Sigmoid colon (tissue), 7 donors: ENCODE results near the gene STAMBPL1. TPM values are rescaled to one million over a fixed set of nuclear protein-coding genes. Genes with fewer than 3 reads are reported as not detected.
A peak's percentile ranks its signal among the peaks of the same experiment; 100 is the strongest.

Source experiments
- DNase-seq: peaks from one replicate; pipeline ENCODE4 v3.0.0-alpha.2; 2019
- H3K27ac ChIP-seq, 4 donors: fragments of 200-600 bp; sonication (generic); one replicate each; pipeline ENCODE4 v1.5.1; 2016 to 2019; ENCODE audit warnings: mild to moderate bottlenecking in 1 of 4
- H3K27me3 ChIP-seq, 3 donors: fragments of 200-600 bp; sonication (generic); one replicate each; pipeline ENCODE4 v1.5.1; 2019; ENCODE audit warnings: mild to moderate bottlenecking in 1 of 3
- H3K36me3 ChIP-seq, 4 donors: fragments of 200-600 bp; sonication (generic); one replicate each; pipeline ENCODE4 v1.5.1; 2016 to 2019
- H3K4me1 ChIP-seq, 4 donors: fragments of 200-600 bp; sonication (generic); one replicate each; pipeline ENCODE4 v1.5.1; 2017 to 2019
- H3K4me3 ChIP-seq, 4 donors: fragments of 200-600 bp; sonication (generic); one replicate each; pipeline ENCODE4 v1.5.1; 2017 to 2019; ENCODE audit warnings: mild to moderate bottlenecking in 2 of 4, moderate library complexity in 1 of 4
- H3K9me3 ChIP-seq, 4 donors: fragments of 200-600 bp in 3 of 4; sonication (generic) in 3 of 4; one replicate each; pipeline versions ENCODE4 v1.5.1 to v1.6.1; 2013 to 2019
- EP300 ChIP-seq, 4 donors: sonication (generic); formaldehyde crosslinking; IDR thresholded peaks; one replicate each; pipeline ENCODE4 v1.6.1; 2017; ENCODE audit warnings: antibody characterized with exemption in 4 of 4
- POLR2A ChIP-seq, 2 donors: fragments of 450-650 bp; IDR thresholded peaks; one replicate each; pipeline ENCODE4 v1.6.1; 2016; ENCODE audit warnings: antibody characterized with exemption in 2 of 2, mild to moderate bottlenecking in 2 of 2, moderate library complexity in 2 of 2
- POLR2AphosphoS5 ChIP-seq, 4 donors: sonication (generic); formaldehyde crosslinking; IDR thresholded peaks; one replicate each; pipeline ENCODE4 v1.6.1; 2017; ENCODE audit warnings: antibody characterized with exemption in 4 of 4
- WGBS, 2 donors: extraction: QIAGEN DNeasy Blood & Tissue Kit; methylation state at CpG; one replicate each; pipeline ENCODE4 v1.1.7; 2013; 5-methylcytosine and 5-hydroxymethylcytosine counted together
- intact Hi-C: fragments of 100-400 bp; cut with DNase I; formaldehyde crosslinking; loops from one replicate; pipeline ENCODE4 v1.15.1; 2023
- polyA plus RNA-seq, 3 donors: library from polyadenylated mRNA; stranded (reverse); fragments of 200-250 nt; gene quantifications; one replicate each; pipeline ENCODE4 v1.2.3, GENCODE V29; 2013
- total RNA-seq, 4 donors: library from RNA; depleted of rRNA; stranded (reverse); fragments of >200 nt; gene quantifications; one replicate each; pipeline ENCODE4 v1.1.0, GENCODE V29; 2016
- TF ChIP-seq, protein P1 (sequence below), 4 experiments: fragments of 450-650 bp in 3 of 4; fragments of 200-600 bp in 1 of 4; IDR thresholded peaks; one replicate each; pipeline ENCODE4 v1.5.1; 2016 to 2019; ENCODE audit warnings: antibody characterized with exemption in 4 of 4, mild to moderate bottlenecking in 3 of 4, moderate library complexity in 2 of 4
- donor health status: healthy with polysubstance abuse.
- donor health status: Bipolar disorder and iron deficiency.
- donor health status: healthy.

The STAMBPL1 gene
- total and polyA plus RNA-seq, 7 donors, result 9.0 to 29.6 (median 11.0) TPM

DNA sequence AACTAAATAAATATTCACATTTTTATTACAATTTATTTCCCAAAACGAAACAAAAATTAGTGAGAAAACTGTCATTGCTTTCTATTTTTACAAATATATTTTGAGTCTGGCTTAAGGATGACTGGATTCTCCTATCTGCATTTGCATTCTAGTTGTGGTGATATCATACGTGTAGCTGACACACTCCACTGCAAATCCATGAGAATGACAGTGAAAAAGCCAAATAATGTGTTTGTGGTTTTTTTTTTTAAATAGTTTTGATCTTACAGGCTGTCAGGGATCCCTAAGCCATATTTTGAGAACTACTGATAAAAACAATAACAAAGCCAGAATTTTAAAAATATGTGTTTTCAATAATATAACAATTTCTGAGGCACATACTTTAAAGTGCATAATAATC is 5.8 kb upstream of the STAMBPL1 start:
- DNase-seq, result no peak
- Histone ChIP-seq H3K4me1 (peaks cover 0 to under 1% (median 0%) of the 10 kb centered on the region in 4 donors), H3K9me3 (no peaks in the 10 kb centered on the region), H3K36me3 (no peaks in the 10 kb centered on the region), H3K27me3 (no peaks in the 10 kb centered on the region), H3K27ac (no peak overlapping the region), H3K4me3 (no peak overlapping the region)
- intact Hi-C loops, result no loop called here
- TF ChIP-seq POLR2AphosphoS5 (IDR thresholded peaks at IDR 0.05), result no peak
- TF ChIP-seq, protein P1, sequence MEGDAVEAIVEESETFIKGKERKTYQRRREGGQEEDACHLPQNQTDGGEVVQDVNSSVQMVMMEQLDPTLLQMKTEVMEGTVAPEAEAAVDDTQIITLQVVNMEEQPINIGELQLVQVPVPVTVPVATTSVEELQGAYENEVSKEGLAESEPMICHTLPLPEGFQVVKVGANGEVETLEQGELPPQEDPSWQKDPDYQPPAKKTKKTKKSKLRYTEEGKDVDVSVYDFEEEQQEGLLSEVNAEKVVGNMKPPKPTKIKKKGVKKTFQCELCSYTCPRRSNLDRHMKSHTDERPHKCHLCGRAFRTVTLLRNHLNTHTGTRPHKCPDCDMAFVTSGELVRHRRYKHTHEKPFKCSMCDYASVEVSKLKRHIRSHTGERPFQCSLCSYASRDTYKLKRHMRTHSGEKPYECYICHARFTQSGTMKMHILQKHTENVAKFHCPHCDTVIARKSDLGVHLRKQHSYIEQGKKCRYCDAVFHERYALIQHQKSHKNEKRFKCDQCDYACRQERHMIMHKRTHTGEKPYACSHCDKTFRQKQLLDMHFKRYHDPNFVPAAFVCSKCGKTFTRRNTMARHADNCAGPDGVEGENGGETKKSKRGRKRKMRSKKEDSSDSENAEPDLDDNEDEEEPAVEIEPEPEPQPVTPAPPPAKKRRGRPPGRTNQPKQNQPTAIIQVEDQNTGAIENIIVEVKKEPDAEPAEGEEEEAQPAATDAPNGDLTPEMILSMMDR (IDR thresholded peaks at IDR 0.05), result no peak
- no peak for TF ChIP-seq EP300 (IDR thresholded peaks at IDR 0.05)
- TF ChIP-seq POLR2A (IDR thresholded peaks at IDR 0.05), result no peak
- 92 to 94% methylated on average over 2 of the region's 2 CpGs for WGBS, 2 donors

GRCh38 chr10:88875081-88875480 is 5.0 kb upstream of the STAMBPL1 start:
- H3K9me3 ChIP-seq, result no peaks in the 10 kb centered on the region
- TF ChIP-seq, protein P1 (IDR thresholded peaks at IDR 0.05), result no peak
- TF ChIP-seq POLR2A (IDR thresholded peaks at IDR 0.05) (no peak), EP300 (IDR thresholded peaks at IDR 0.05) (no peak), POLR2AphosphoS5 (IDR thresholded peaks at IDR 0.05) (no peak)
- peaks cover 0 to 9% (median 2%) of the 10 kb centered on the region in 4 donors for H3K4me1 ChIP-seq
- H3K36me3 ChIP-seq, result no peaks in the 10 kb centered on the region
- H3K27ac ChIP-seq, result no peak overlapping the region
- no peak overlapping the region for H3K4me3 ChIP-seq
- DNase-seq, result no peak
- H3K27me3 ChIP-seq, result no peaks in the 10 kb centered on the region
- intact Hi-C loops, result no loop called here

DNA sequence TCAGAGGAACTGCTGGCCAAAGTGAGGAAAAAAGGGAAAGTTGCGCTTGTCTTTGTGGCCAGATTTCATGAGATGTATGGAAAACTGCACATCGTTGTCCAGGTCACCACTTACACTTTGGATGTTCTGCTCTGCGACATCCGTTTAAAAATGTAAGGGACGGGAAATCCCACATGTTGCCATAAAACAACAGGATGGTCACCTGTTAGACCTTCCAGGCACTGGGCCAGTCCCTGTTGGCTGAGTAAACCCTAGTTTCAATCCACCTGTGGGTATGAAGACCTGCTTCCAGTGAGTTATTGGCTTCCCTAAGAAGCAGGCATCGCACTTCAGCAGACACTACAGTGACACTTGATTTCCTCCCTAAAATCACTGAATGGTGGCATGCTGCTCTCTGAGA is 2.7 kb upstream of the STAMBPL1 start:
- no peak overlapping the region for H3K27ac ChIP-seq
- intact Hi-C loops, result no loop called here

DNA sequence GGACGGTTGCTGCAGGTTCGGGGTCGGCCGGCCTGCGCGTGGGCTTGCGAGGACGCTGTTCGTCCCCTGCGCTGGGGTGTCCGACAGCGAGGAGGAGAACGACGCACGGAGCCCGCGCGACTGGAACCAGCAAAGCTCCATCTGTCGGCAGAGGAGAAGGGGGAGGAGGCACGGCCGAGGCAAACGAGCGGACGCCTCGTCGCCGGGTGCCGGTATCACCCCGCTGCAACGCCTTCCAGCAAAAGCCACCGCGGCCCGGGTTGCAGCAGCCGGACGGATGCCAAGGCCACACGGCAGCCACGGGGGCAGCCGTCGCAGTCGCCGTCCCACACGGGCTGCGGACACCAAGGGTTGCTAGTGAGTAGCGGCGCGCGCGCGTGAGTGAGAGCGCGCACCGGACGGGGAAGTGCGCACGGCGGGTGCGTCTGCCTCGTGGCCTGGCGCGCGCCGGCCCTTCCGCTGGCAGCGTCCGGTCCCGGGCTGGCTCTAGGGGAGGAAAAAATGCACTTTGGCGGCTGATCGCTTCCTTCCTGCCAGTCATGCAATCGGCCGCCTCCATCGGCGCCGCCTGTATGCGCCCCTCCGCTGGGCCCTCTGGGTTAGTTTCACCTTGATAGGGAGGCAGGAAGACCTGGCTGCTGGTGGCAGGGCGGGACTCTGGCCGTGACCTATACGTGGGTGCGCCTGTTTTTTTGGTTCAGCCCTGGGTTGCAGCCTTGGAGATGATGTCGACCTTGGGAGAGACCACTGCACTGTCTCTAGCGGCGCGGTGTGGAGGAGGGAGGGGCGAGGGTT is 434 bp downstream of the STAMBPL1 start:
- DNase-seq, result peak; percentile 89
- no peaks in the 10 kb centered on the region for H3K27me3 ChIP-seq
- peak overlapping the region; percentile 56 to 78 (median 70) for H3K4me3 ChIP-seq
- H3K27ac ChIP-seq, result peak overlapping the region; percentile 77 to 92 (median 86)
- intact Hi-C loops, result loop anchor here (5.0 kb wide), 2 partner anchors 43 to 47 kb away; no protein-coding TSS in a partner anchor
- H3K9me3 ChIP-seq, result no peaks in the 10 kb centered on the region
- H3K4me1 ChIP-seq, result peaks cover 0 to 16% (median 7%) of the 10 kb centered on the region in 4 donors
- no peaks in the 10 kb centered on the region for H3K36me3 ChIP-seq
- WGBS, 2 donors, result 0% methylated on average over 84 of the region's 84 CpGs
- TF ChIP-seq, protein P1 (IDR thresholded peaks at IDR 0.05), result peak in 1 of 4 experiments; percentile 9
- TF ChIP-seq EP300 (IDR thresholded peaks at IDR 0.05), result peak in 1 of 4 donors; percentile 26
- peak; percentile 27 to 66 for TF ChIP-seq POLR2A (IDR thresholded peaks at IDR 0.05)
- TF ChIP-seq POLR2AphosphoS5 (IDR thresholded peaks at IDR 0.05), result peak; percentile 59 to 85 (median 84)

More for the DNA sequence above, 2.7 kb upstream of the STAMBPL1 start:
- H3K4me1 ChIP-seq, result peaks cover 0 to 12% (median 6%) of the 10 kb centered on the region in 4 donors
- no peak overlapping the region for H3K4me3 ChIP-seq
- no peaks in the 10 kb centered on the region for H3K36me3 ChIP-seq
- H3K9me3 ChIP-seq, result no peaks in the 10 kb centered on the region
- TF ChIP-seq POLR2AphosphoS5 (IDR thresholded peaks at IDR 0.05) (no peak), EP300 (IDR thresholded peaks at IDR 0.05) (no peak), POLR2A (IDR thresholded peaks at IDR 0.05) (no peak)
- TF ChIP-seq, protein P1 (IDR thresholded peaks at IDR 0.05), result no peak
- 94 to 95% methylated on average over 6 of the region's 6 CpGs for WGBS, 2 donors
- H3K27me3 ChIP-seq, result no peaks in the 10 kb centered on the region
- DNase-seq, result no peak
